Left lung (tissue), 10 donors: ENCODE results near the gene CWC22. TPM values are rescaled to one million over a fixed set of nuclear protein-coding genes. Genes with fewer than 3 reads are reported as not detected.
A peak's percentile ranks its signal among the peaks of the same experiment; 100 is the strongest.

Experiments used
- ATAC-seq: fragments of 200-7000 bp; cut with Tn5 transposase; one replicate; pipeline ENCODE4 v1.9.1; 2020; ENCODE audit warnings: moderate library complexity
- DNase-seq, 4 donors: peaks; one replicate each; pipeline ENCODE4 v3.0.0-alpha.2; 2013 to 2020
- H3K27ac ChIP-seq, 2 donors: fragments of 200-600 bp; sonication (generic) in 1 of 2; one replicate each; pipeline versions ENCODE4 v1.5.0 to v1.8.0; 2020 to 2021
- H3K27me3 ChIP-seq, 2 donors: fragments of 200-600 bp; sonication (generic) in 1 of 2; one replicate each; pipeline versions ENCODE4 v1.5.0 to v1.8.0; 2020 to 2021
- H3K36me3 ChIP-seq, 2 donors: fragments of 200-600 bp; sonication (generic) in 1 of 2; one replicate each; pipeline versions ENCODE4 v1.5.0 to v1.8.0; 2020 to 2021
- H3K4me1 ChIP-seq, 2 donors: fragments of 200-600 bp; one replicate each; pipeline ENCODE4 v1.8.0; 2021
- H3K4me3 ChIP-seq, 2 donors: fragments of 200-600 bp; sonication (generic) in 1 of 2; one replicate each; pipeline versions ENCODE4 v1.5.0 to v1.8.0; 2020 to 2021; ENCODE audit warnings: mild to moderate bottlenecking in 1 of 2
- H3K9me3 ChIP-seq, 2 donors: fragments of 200-600 bp; sonication (generic) in 1 of 2; one replicate each; pipeline versions ENCODE4 v1.5.0 to v1.8.0; 2020 to 2021
- intact Hi-C, 2 donors: fragments of 100-400 bp; cut with DNase I; formaldehyde crosslinking; loops; one replicate each; pipeline versions ENCODE4 v1.11.2 to v1.14.2; 2022
- polyA plus RNA-seq, 6 donors: library from polyadenylated mRNA; unstranded; fragments of 120-200 nt; gene quantifications; one replicate each; pipeline ENCODE4 v1.2.1, GENCODE V29; 2013; ENCODE audit not compliant: insufficient read length in 6 of 6
- total RNA-seq, 2 donors: library from RNA; stranded (reverse); fragmentation: NEBNext Ultra II Directional; extraction: Animal tissue kit (Norgen Biotek cat#: 25700); gene quantifications; one replicate each; pipeline ENCODE4 v1.2.1, GENCODE V29; 2021
- TF ChIP-seq, protein P1 (sequence below), 2 donors: fragments of 200-600 bp; sonication (generic) in 1 of 2; IDR thresholded peaks; one replicate each; pipeline versions ENCODE4 v1.5.0 to v1.8.0; 2021; ENCODE audit warnings: antibody characterized with exemption in 2 of 2
- donor health status: DM: no; HTN: yes; CAD: no.
- donor health status: DM: no; HTN: no; CAD: no.

The CWC22 gene
- total and polyA plus RNA-seq, 8 donors = 13.9 to 42.8 (median 37.8) TPM

DNA sequence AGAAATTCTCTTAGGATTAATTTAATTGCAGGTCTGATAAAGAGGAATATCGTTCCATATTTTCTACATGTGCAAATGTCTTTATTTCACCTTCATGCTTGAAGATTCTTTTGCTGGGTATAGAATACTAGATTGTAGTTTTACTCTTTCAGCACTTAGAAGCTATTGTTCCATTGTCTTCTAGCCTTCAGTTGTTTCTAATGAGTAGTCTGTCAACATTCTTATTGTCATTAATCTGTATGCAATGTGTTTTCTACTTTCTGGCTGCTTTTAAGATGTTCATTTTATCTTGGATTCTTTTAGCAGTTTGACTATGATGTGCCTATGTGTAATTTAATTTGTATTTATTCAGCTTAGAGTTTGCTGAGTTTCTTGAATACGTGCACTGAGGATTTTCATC lies 81.4 kb downstream of the CWC22 start:
- H3K4me1 ChIP-seq = no peaks in the 10 kb centered on the region
- TF ChIP-seq, protein P1, sequence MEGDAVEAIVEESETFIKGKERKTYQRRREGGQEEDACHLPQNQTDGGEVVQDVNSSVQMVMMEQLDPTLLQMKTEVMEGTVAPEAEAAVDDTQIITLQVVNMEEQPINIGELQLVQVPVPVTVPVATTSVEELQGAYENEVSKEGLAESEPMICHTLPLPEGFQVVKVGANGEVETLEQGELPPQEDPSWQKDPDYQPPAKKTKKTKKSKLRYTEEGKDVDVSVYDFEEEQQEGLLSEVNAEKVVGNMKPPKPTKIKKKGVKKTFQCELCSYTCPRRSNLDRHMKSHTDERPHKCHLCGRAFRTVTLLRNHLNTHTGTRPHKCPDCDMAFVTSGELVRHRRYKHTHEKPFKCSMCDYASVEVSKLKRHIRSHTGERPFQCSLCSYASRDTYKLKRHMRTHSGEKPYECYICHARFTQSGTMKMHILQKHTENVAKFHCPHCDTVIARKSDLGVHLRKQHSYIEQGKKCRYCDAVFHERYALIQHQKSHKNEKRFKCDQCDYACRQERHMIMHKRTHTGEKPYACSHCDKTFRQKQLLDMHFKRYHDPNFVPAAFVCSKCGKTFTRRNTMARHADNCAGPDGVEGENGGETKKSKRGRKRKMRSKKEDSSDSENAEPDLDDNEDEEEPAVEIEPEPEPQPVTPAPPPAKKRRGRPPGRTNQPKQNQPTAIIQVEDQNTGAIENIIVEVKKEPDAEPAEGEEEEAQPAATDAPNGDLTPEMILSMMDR (IDR thresholded peaks at IDR 0.05) = no peak
- intact Hi-C loops = no loop called here
- DNase-seq (no peak), ATAC-seq (no peak)
- no peak overlapping the region for H3K4me3 ChIP-seq
- no peak overlapping the region for H3K27ac ChIP-seq
- H3K9me3 ChIP-seq = peaks cover 0 to 25% of the 10 kb centered on the region in 2 donors
- no peaks in the 10 kb centered on the region for H3K27me3 ChIP-seq
- no peaks in the 10 kb centered on the region for H3K36me3 ChIP-seq

DNA sequence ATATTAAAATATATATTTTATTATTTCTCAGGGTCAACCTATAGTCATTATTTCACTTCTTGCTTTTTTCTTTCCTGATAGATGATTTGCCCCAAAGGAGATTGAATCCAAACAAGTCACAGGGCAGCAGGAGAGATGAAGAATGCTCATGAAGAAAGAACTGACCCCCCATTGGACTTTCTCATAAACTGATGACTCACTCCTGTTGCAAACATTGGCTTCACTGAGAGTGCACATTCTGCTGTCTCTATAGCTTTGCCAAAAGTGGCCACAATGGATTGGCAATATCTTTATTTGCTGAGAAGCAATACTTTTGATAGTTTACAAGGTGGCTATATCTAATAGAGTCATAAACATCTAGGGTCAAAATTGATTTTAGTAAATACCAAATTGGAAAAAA lies 89.8 kb downstream of the CWC22 start:
- no peak for DNase-seq
- peak; percentile 44 for ATAC-seq
- no peak overlapping the region for H3K27ac ChIP-seq
- no peaks in the 10 kb centered on the region for H3K4me1 ChIP-seq
- no peaks in the 10 kb centered on the region for H3K27me3 ChIP-seq
- intact Hi-C loops = no loop called here
- H3K9me3 ChIP-seq = no peaks in the 10 kb centered on the region
- H3K4me3 ChIP-seq = no peak overlapping the region
- no peaks in the 10 kb centered on the region for H3K36me3 ChIP-seq
- TF ChIP-seq, protein P1 (IDR thresholded peaks at IDR 0.05) = no peak

DNA sequence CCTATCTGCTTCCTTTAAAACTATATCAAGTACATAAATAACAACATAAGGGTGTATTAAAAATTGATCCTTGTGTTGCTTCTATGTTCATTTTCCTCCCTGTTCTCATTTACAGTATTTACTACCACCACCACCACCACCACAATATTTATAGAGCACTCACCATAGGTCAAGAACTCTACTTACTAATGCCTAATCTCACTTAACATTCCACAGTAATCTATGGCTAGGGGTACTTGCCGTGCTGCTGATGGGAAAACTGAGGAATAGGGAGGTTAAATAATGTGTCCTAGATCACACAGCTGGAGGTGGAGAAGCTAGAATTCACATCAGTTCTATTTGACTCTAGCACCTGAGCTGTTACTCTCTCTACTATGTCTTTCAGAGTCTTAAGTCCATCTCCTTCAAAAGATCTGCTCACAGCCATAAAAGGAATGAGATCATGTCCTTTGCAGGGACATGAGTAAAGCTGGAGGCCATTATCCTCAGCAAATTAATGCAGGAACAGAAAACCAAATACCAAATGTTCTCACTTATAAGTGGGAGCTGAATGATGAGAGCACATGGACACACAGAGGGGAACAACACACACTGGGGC lies 91.6 kb downstream of the CWC22 start:
- no peak overlapping the region for H3K27ac ChIP-seq
- H3K4me1 ChIP-seq = no peaks in the 10 kb centered on the region
- DNase-seq (no peak), ATAC-seq (peak; percentile 51)
- H3K9me3 ChIP-seq = no peaks in the 10 kb centered on the region
- intact Hi-C loops = no loop called here
- H3K36me3 ChIP-seq = no peaks in the 10 kb centered on the region
- TF ChIP-seq, protein P1 (IDR thresholded peaks at IDR 0.05) = no peak
- H3K4me3 ChIP-seq = no peak overlapping the region
- H3K27me3 ChIP-seq = no peaks in the 10 kb centered on the region

DNA sequence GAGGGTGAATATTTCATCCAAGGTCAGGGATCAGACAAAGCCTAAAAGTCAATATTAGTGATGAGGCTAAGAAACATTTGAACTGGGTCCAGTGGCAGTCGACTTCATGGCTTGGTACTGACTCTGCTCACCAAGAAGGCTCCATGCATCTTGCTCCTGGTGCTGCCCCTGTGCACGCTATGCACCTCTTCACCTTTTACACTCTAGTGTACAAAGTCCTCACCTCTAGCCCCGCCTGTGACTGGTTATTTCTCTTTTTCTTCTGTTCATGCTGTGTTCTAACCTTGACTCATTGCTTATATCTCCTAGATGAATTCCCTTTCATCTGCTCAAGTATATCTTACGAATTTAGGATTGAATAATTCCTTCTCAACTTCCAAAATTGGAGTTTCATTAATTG lies 93.3 kb downstream of the CWC22 start:
- intact Hi-C loops = no loop called here
- Histone ChIP-seq H3K4me1 (no peaks in the 10 kb centered on the region), H3K27ac (no peak overlapping the region), H3K4me3 (no peak overlapping the region), H3K36me3 (no peaks in the 10 kb centered on the region), H3K27me3 (no peaks in the 10 kb centered on the region), H3K9me3 (no peaks in the 10 kb centered on the region)
- TF ChIP-seq, protein P1 (IDR thresholded peaks at IDR 0.05) = no peak
- ATAC-seq (no peak), DNase-seq (no peak)

DNA sequence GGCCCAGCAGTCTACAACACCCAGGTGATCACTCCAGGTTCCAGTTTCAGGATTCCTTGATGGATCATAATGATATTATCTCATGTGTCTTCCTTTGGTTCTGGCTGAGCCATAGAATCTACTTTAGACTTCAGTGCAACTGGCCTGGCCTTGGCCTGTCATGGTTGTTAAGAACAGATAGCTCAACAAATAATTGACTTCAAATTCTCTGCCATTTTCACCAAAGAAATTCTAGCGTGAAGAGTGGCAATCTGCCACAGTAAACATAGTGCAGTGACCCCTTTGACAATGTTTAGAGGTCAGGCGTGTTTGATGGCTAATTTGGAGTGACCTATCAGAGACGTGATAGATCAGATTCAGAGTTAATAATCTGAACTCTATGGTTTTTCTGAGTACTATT lies 95.5 kb downstream of the CWC22 start:
- no peaks in the 10 kb centered on the region for H3K36me3 ChIP-seq
- no peak for DNase-seq
- no peak for ATAC-seq
- H3K4me3 ChIP-seq = no peak overlapping the region
- TF ChIP-seq, protein P1 (IDR thresholded peaks at IDR 0.05) = no peak
- intact Hi-C loops = no loop called here
- no peaks in the 10 kb centered on the region for H3K27me3 ChIP-seq
- H3K27ac ChIP-seq = no peak overlapping the region
- no peaks in the 10 kb centered on the region for H3K4me1 ChIP-seq
- no peaks in the 10 kb centered on the region for H3K9me3 ChIP-seq
